Thyroid gland (tissue), 4 donors: ENCODE measurements around the gene PRM3. TPM values are rescaled to one million over a fixed set of nuclear protein-coding genes. Genes with fewer than 3 reads are reported as not detected.
"Not testable (repeated sequence)": the region's sequence is repeated elsewhere in the genome, so short reads cannot be mapped to it uniquely, and the experiment has no call there.

ENCODE experiments used
- DNase-seq, 2 donors: peaks; one replicate each; pipeline ENCODE4 v3.0.0-alpha.2; 2019
- H3K27ac ChIP-seq, 3 donors: fragments of 200-600 bp; sonication (generic); 1 replicate in 2 of 3; 2 replicates in 1 of 3; pipeline ENCODE4 v1.5.1; 2016 to 2019; ENCODE audit warnings: mild to moderate bottlenecking in 1 of 3, moderate library complexity in 1 of 3
- H3K27me3 ChIP-seq: fragments of 200-600 bp; sonication (generic); one replicate; pipeline ENCODE4 v1.5.1; 2019
- H3K36me3 ChIP-seq, 2 donors: fragments of 200-600 bp; sonication (generic); one replicate each; pipeline ENCODE4 v1.5.1; 2016 to 2019
- H3K4me1 ChIP-seq, 2 donors: fragments of 200-600 bp; sonication (generic); one replicate each; pipeline ENCODE4 v1.5.1; 2017 to 2019
- H3K4me3 ChIP-seq, 3 donors: fragments of 200-600 bp; sonication (generic); replicated peaks in 1 of 3; 1 replicate in 2 of 3; 2 replicates in 1 of 3; pipeline ENCODE4 v1.5.1; 2016; ENCODE audit warnings: mild to moderate bottlenecking in 1 of 3
- H3K9me3 ChIP-seq: fragments of 200-600 bp; sonication (generic); one replicate; pipeline ENCODE4 v1.5.1; 2017
- POLR2A ChIP-seq, 2 donors: fragments of 450-650 bp; IDR thresholded peaks; one replicate each; pipeline ENCODE4 v1.6.1; 2017; ENCODE audit warnings: antibody characterized with exemption in 2 of 2, mild to moderate bottlenecking in 2 of 2, moderate library complexity in 1 of 2
- WGBS, 2 donors: methylation state at CpG; one replicate each; pipeline ENCODE4 v1.1.5; 2017; 5-methylcytosine and 5-hydroxymethylcytosine counted together
- intact Hi-C: fragments of 100-400 bp; cut with DNase I; formaldehyde crosslinking; loops from one replicate; pipeline ENCODE4 v1.15.1; 2023
- total RNA-seq, 4 donors: library from RNA; depleted of rRNA; stranded (reverse); fragments of >200 nt; gene quantifications; one replicate each; pipeline ENCODE4 v1.2.3, GENCODE V29; 2016
- TF ChIP-seq, protein P1 (sequence below), 6 experiments: fragments of 200-600 bp in 3 of 6; fragments of 450-650 bp in 3 of 6; sonication (generic) in 3 of 6; IDR thresholded peaks; one replicate each; pipeline ENCODE4 v1.5.1; 2016 to 2019; ENCODE audit warnings: antibody characterized with exemption in 6 of 6, mild to moderate bottlenecking in 2 of 6, inconsistent platforms in 1 of 6, moderate library complexity in 1 of 6

The PRM3 gene
- total RNA-seq, 4 donors from 2014 or later = not detected

DNA sequence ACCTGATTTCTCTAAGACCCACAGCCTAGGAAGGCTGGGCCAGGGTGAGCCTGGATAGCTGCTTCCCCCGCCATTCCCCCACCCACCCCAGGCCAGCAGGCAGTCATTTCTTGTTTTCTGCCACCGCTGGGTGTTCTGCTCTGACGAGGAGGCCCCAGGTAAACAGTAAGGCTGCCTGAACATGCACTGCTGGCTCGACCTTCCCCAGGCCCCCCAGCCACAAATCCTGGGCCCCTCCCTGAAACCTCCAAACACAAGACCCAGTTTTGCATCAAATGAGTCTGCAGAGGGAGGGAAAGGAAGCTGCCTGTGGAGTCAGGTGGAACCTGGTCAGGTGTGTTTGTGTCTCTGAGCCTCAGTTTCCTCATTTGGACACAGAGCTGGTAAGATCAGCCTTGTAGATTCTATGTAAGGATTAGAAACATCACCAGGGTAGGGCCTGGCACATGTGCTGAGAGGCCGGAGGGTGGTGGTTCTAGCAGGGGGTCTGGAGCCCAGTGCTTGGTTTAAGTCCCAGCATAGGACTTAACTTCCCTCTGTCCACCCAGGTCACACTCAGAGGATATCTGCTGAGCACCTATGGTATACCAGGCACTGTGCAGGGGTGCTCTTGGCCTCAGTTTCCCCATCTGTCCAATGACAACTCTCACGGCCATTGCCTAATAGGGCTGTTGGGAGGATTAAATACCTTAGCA is 26.6 kb upstream of the PRM3 start:
- Histone ChIP-seq H3K27ac (no peak overlapping the region), H3K27me3 (no peaks in the 10 kb centered on the region), H3K9me3 (no peaks in the 10 kb centered on the region), H3K36me3 (no peaks in the 10 kb centered on the region), H3K4me3 (no peak overlapping the region), H3K4me1 (peaks cover 22 to 36% of the 10 kb centered on the region in 2 donors)
- WGBS, 2 donors = 74 to 86% methylated on average over 5 to 6 of the region's 6 CpGs
- no peak for DNase-seq
- intact Hi-C loops = no loop called here
- no peak for TF ChIP-seq POLR2A (IDR thresholded peaks at IDR 0.05)
- TF ChIP-seq, protein P1, sequence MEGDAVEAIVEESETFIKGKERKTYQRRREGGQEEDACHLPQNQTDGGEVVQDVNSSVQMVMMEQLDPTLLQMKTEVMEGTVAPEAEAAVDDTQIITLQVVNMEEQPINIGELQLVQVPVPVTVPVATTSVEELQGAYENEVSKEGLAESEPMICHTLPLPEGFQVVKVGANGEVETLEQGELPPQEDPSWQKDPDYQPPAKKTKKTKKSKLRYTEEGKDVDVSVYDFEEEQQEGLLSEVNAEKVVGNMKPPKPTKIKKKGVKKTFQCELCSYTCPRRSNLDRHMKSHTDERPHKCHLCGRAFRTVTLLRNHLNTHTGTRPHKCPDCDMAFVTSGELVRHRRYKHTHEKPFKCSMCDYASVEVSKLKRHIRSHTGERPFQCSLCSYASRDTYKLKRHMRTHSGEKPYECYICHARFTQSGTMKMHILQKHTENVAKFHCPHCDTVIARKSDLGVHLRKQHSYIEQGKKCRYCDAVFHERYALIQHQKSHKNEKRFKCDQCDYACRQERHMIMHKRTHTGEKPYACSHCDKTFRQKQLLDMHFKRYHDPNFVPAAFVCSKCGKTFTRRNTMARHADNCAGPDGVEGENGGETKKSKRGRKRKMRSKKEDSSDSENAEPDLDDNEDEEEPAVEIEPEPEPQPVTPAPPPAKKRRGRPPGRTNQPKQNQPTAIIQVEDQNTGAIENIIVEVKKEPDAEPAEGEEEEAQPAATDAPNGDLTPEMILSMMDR (IDR thresholded peaks at IDR 0.05) = no peak

DNA sequence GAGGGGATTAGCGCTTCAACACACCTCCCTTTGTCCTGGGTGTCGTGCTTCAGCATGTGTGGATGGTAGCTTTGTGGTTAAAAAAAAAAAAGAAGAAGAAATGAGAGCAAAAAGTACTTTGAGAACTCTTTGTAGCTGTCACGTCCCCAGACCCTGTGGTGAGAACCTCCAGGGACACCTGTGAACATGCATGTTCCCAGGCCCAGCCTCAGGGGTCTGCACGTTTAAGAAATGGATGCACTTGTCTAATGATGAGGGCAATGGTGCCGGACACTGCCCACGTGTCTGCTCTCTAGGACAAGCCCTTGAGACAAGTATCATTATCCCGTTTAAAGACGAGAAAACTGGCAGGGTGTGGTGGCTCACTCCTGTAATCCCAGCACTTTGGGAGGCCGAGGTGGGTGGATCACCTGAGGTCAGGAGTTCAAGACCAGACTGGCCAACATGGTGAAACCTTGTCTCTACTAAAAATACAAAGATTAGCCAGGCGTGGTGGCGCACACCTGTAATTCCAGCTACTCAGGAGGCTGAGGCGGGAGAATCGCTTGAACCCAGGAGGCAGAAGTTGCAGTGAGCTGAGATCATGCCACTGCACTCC is 25.6 kb upstream of the PRM3 start:
- H3K36me3 ChIP-seq, H3K9me3 ChIP-seq, H3K27me3 ChIP-seq, H3K4me3 ChIP-seq, intact Hi-C loops, H3K27ac ChIP-seq, DNase-seq: not testable (repeated sequence)
- 76 to 78% methylated on average over 13 of the region's 13 CpGs for WGBS, 2 donors
- H3K4me1 ChIP-seq = peaks cover 21 to 32% of the 10 kb centered on the region in 2 donors

DNA sequence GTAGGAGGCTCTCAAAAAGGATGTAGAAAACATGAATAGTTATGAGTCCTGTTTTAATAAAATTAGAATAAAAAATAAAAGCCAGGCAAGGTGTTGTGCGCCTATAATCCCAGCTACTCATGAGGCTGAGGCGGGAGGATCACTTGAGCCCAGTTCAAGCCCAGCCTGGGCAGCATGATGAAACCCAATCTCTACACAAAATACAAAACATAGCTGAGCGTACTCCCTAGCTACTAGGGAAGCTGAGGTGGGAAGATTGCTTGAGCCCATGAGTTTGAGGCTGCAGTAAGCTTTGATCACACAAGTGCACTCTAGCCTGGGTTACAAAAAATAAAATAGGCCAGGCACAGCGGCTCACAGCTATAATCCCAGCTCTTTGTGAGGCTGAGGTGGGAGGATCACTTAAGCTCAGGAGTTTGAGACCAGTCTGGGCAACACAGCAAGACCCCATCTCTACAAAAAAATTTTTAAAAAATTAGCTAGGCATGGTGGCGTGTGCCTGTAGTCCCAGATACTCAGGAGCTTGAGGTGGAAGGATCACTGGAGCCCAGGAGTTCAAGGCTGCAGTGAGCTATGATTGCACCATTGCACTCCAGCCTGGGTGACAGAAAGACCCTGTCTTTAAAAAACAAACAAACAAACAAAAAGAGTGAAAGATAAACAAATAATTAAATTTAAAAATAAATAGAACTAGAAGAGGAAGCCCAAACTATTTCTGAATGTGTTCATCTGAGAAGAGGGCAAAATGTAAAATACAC is 24.9 kb upstream of the PRM3 start:
- H3K27ac ChIP-seq = peak overlapping the region in 2 of 3 donors; percentile 55 to 64
- no peaks in the 10 kb centered on the region for H3K9me3 ChIP-seq
- no peaks in the 10 kb centered on the region for H3K27me3 ChIP-seq
- DNase-seq = no peak
- H3K36me3 ChIP-seq = no peaks in the 10 kb centered on the region
- H3K4me3 ChIP-seq = no peak overlapping the region
- H3K4me1 ChIP-seq = peaks cover 14 to 27% of the 10 kb centered on the region in 2 donors
- 78 to 93% methylated on average over 5 of the region's 5 CpGs for WGBS, 2 donors
- intact Hi-C loops = no loop called here
- TF ChIP-seq POLR2A (IDR thresholded peaks at IDR 0.05) = no peak
- TF ChIP-seq, protein P1 (IDR thresholded peaks at IDR 0.05) = no peak

DNA sequence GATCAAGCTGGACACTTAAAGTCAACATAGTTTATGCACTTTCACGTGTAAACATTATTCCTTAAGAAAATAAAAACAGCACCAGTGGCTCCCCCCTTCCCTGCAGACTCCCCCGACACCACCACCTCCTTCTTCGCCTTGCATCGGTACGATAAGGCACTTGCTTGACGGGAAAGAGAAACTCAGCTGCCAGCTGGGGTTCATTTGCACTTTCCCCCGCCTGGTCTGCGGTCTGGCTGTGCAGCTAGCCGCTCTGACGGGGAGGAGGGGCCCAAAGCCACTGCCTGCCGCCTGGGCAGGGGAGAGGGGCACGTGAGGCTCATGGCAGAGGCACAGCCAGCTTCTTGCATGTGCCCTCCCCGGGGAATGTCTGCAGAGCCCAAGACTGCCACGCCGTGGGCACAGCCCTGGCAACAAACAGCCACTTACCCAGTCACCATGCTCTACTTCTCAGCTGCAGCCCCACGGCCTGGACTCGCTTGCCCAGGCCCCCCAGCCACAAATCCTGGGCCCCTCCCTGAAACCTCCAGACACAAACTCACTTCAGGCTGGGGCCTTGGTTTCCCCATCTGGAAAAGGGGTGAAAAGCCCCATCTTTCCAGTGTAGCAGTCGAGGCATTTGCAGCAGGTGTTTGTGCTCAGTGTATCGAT is 24.2 kb upstream of the PRM3 start:
- H3K36me3 ChIP-seq = no peaks in the 10 kb centered on the region
- H3K4me1 ChIP-seq = peaks cover 7 to 20% of the 10 kb centered on the region in 2 donors
- DNase-seq = peak; percentile 92 to 95
- H3K9me3 ChIP-seq = no peaks in the 10 kb centered on the region
- WGBS, 2 donors = 13 to 19% methylated on average over 10 to 19 of the region's 19 CpGs
- TF ChIP-seq POLR2A (IDR thresholded peaks at IDR 0.05) = peak in 1 of 2 donors; percentile 22
- TF ChIP-seq, protein P1 (IDR thresholded peaks at IDR 0.05) = peak in 3 of 6 experiments; percentile 28 to 34 (median 29)
- peak overlapping the region; percentile 9 to 64 (median 55) for H3K27ac ChIP-seq
- intact Hi-C loops = no loop called here
- no peaks in the 10 kb centered on the region for H3K27me3 ChIP-seq
- no peak overlapping the region for H3K4me3 ChIP-seq

DNA sequence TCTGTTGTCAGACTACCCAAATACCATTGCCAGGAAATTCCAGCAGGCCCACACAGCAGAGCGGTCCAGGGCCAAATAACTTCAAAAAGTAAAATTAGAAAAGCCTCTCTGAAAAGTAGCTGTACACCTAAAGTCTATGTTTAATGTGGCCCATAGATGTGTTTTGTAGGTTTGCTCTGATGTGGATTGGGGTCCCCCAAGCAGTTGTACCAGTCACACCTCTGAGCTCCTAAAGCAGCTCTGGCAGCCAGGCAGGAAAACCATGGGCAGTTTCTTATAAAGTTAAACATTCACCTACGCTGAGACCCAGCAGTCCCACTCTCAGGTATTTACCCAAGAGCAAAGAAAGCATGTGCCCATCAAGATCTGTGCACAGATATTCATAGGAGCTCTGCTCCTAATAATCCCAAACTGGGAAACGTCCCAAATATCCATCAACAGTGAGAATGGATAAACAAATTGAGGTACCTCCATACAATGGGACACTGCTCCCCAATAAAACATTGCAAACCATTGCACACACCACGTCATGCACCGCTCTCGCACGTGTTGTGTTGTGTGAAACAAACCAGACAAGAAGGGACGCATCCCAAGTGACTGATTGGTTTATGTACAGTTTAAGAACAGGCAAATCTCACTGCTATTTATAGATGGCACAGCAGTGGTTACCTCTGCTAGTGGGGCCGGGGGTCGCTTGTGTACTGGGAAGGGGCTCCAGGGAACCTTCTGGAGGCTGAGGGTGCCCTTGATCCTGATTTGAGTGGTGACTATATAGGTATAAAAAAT is 23.5 kb upstream of the PRM3 start:
- no peaks in the 10 kb centered on the region for H3K9me3 ChIP-seq
- TF ChIP-seq, protein P1 (IDR thresholded peaks at IDR 0.05) = no peak
- no peak for TF ChIP-seq POLR2A (IDR thresholded peaks at IDR 0.05)
- no peak overlapping the region for H3K4me3 ChIP-seq
- H3K36me3 ChIP-seq = no peaks in the 10 kb centered on the region
- DNase-seq = no peak
- peak overlapping the region; percentile 9 to 64 (median 55) for H3K27ac ChIP-seq
- 79 to 82% methylated on average over 9 of the region's 10 CpGs for WGBS, 2 donors
- intact Hi-C loops = no loop called here
- no peaks in the 10 kb centered on the region for H3K27me3 ChIP-seq
- peaks cover 3 to 14% of the 10 kb centered on the region in 2 donors for H3K4me1 ChIP-seq
